Activated CD4-positive, alpha-beta T cell treated with anti-CD3 and anti-CD28 coated beads, Interleukin-2, amount 50 U/mL, for 1 hour (primary cell): Measurements from ENCODE around the gene BTAF1.

Experiments
- DNase-seq: peaks from one replicate; pipeline ENCODE4 v3.0.0-alpha.2; 2020

The BTAF1 gene

GRCh38 chr10:91908337-91909116 lies 15.0 kb upstream of the BTAF1 start:
- DNase-seq, result peak; percentile 67

GRCh38 chr10:91909117-91909677 lies 14.4 kb upstream of the BTAF1 start, which contains the start of gene FGFBP3:
FGFBP3 (minus strand) TSS chr10:91909486; CDS start chr10:91908969, 517 bp downstream.
- peak; percentile 27 for DNase-seq

GRCh38 chr10:91910467-91910866 lies 13.1 kb upstream of the BTAF1 start:
- DNase-seq, result no peak

DNA sequence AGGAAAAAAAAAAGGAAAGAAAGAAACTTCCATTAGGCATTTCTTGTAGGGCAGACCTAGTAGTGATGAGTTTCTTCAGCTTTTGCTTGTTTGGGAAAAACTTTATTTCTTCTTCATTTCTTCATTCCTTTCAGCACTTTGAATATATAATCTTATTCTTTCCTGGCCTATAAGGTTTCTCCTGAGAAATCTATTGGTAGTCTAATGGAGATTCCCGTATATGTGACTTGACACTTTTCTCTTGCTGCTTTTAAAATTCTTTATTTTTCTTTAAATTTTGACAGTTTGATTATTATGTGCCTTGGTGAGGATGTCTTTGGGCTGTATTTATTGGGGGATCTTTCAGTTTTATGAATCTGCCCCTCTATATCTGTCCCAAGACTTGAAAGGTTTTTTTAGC lies 3.9 kb upstream of the BTAF1 start:
- no peak for DNase-seq

DNA sequence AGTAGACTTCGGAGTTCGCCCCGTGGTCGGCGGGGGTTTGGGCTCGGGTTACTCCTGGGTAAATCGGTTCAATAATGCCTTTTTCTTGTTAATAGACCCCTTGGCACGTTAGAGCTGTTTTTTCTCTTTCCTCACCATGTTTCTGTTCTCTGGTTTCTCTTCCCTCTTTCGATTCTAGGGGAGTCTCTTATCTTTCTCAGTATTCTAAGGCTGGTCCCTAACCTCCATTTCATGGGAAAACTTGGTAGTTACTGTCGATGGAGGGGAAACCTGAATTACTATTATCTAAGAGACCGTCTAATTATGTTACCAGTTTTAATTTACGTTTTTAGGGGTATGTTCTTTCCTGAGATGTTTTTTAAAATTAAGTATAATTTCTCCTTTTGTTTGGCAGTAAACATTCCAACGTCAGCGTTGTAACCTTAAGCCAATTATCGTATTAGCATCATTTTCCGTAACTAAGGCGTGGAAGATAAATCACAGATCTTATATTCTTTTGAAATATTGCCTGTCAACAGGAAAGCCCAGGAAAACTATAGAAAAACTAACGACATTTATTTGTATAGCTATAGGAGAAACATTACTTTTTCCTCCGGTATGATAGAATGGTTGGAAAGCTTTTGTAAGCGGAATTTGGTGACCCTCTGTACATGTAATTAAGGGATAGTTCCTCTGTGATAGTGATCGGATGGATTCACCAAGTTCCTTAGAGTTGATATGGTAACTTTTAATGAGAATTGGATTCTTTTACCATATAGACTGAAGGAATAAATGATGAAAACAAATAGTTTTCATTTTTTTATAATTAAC lies 847 bp downstream of the BTAF1 start:
- no peak for DNase-seq

GRCh38 chr10:91925022-91925320 lies 1.4 kb downstream of the BTAF1 start:
- DNase-seq, result no peak

DNA sequence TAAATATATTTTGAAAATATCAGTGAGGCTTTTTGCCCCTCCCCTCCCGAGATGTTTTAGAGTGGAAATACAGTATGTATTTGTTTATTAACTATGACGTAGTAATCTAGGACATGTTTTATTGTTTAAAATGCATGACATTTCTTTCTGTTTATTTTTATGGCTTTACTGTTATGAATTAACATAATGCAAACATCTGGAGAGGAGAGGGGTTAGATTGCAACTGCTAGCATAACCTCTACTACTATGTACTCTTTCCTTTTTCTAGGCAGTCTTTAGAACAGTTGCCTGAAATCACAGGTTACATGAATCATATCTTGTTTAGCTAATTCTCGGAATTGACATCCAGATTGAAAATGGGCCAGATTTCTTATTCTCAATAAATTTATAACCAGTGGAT lies 7.4 kb downstream of the BTAF1 start:
- no peak for DNase-seq

- no peak for DNase-seq
Observed at GRCh38 chr10:91931526-91932190, 8.1 kb downstream of the BTAF1 start.

GRCh38 chr10:91932737-91933136 lies 9.2 kb downstream of the BTAF1 start:
- no peak for DNase-seq

- DNase-seq, result no peak
Observed at GRCh38 chr10:91935886-91936285, 12.3 kb downstream of the BTAF1 start.

- no peak for DNase-seq
Observed at GRCh38 chr10:91939653-91940052, 16.1 kb downstream of the BTAF1 start.

GRCh38 chr10:91941426-91941825 lies 17.9 kb downstream of the BTAF1 start:
- no peak for DNase-seq

DNA sequence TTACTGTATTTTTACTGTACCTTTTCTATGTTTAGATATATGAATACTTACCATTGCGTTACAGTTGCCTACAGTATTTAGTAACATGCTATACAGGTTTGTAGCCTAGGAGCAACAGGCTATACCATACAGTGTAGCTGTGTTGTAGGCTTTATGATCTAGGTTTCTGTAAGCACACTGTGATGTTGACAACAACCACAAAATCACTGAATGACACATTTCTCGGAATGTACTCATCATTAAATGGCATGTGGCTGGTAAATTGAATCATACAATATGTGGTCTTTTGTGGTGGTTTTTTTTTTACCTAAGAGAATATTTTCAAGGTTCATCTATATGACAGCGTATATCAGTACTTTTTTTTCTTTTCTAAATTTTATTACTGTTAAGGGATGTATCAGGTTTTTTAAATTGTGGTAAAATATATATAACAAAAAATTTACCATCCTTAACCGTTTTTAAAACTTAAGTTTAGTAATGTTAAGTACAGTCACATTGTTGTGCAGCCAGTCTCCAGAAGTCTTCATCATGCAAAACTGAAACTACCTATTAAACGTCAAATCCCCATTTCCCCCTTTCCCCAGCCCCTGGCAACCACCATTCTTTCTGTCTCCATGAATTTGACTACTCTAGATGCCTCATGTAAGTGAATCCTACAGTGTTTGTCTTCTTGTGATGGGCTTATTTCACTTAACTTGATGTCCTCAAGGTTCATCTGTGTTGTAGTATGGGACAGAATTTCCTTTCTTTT lies 21.5 kb downstream of the BTAF1 start:
- no peak for DNase-seq

DNA sequence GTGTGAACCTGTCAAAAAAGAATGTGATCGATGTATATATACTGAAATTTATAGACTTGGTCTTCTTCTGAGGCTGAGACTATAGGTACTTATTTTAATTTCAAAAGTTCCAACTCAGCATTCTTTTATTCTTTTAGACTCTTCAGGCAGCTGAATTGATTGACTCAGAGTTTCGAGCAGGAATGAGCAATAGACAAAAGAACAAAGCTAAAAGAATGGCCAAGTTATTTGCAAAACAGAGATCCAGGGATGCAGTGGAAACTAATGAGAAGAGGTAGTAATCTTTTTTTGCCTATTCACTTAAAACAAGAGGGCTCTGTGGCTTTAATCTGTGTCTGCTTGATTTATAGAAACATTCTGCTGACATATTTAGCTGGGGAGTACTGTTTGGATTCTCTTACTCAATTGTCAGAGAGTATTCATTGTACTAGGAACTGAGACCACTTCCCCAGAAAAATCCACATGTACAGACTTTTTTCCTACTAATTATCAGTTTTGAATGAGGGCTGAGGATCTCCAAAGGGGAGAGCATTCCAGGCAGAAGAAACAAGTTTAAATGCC lies 30.1 kb downstream of the BTAF1 start:
- no peak for DNase-seq

DNA sequence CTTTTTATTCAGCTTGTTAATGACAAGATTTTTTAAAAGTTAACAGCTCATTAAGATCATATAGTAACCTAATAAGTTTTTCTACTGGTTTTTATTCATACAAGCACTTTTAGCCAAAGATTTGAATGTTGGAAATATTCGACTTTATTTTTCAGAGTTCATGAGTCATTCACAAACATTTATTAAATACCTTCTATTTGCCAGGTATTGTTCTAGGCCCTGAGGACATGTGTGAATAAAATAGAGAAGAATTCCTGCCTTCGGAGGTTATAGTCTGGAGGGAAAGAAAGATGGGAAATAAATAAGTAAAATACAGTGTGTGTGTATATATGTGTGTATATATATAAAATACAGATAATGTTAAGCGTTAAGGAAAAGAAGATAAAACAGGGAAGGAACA lies 31.5 kb downstream of the BTAF1 start:
- DNase-seq, result no peak

- no peak for DNase-seq
Observed at GRCh38 chr10:91957091-91957490, 33.5 kb downstream of the BTAF1 start.

DNA sequence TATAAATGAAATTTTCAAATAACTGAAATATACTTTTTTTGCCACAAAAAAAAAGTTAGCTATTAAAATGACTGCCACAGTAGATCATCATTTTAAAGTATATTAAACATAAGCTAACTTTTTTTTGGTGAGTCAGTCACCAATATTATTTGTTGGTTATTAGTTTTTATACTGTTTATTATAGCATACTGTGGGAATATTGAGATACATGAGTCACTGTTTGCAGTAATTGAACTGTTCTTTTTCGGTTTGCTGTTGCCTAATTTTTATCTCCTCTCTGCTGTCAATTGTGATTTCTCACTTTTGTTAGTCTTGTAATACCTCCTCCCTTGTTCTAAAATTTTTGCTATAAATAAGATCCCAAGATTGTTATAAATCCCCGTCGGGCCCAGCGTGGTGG lies 45.7 kb downstream of the BTAF1 start:
- DNase-seq, result no peak

DNA sequence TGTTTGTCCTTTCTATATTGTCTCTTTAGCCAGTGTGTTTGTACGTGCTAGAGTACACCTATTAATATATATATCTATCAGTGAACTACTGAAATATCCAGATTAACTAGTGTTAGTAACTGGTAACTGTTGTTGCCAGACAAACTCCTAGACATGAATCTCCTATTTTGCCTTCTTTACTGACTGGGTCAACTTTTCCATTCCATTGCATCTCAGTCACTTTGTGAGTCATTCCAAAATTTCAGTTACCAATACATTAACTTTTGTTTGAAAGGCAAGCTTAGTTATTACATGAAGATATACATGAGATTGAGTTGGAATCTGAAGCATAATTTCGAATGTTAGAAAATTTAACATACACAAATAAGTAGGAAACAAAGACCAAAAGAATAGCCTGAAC lies 51.4 kb downstream of the BTAF1 start:
- no peak for DNase-seq

DNA sequence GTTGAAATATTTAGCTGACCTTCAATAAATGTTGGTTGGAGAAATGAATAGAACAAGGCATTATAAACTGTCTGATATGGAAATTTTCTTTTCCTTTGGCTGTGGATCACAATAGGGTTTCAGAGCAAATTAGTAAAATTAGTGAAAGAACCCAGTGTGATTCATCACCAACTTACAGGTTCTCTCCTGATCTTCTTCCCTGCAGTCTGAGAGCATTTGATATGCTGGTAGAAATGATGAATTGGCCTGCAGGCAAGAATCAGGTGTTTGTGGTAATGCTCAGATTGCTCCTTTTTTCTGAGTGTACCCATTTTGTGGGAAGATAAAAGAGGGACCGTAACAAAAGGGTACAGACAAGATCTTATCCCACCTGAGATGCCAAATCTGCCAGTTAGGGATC lies 51.9 kb downstream of the BTAF1 start:
- no peak for DNase-seq

DNA sequence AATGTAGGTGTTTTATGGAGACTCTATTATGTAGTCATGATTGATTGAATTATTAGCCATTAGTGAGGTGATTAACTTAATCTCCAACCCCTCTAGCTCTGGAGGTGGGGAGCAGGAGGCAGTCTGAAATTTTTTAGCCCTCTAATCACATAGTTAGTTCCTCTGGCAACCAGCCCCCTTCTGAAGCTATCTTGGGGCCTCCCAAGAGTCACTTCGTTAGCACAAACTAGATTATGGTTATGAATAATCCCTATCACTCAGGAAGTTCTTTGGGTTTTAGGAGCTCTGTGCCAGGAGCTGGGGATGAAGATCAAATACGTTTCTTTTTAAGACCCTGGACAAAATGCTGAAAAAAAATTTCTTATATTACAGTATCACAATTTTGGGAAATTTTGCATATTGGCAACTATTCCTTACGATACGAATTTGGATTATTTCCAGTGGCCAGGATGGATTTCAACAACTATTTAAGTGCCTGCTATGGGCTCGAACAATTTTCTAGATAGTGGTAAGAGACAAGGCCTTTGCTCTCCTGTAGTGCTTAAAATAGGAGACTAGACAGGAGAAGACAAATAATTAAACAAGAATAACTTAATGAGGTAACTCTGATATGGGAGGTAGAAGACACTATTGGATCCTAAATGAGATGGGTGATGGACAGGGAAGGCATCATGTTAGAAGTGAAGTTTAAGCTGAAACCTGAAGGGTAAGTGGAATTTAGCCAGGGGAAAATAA lies 52.9 kb downstream of the BTAF1 start:
- no peak for DNase-seq

DNA sequence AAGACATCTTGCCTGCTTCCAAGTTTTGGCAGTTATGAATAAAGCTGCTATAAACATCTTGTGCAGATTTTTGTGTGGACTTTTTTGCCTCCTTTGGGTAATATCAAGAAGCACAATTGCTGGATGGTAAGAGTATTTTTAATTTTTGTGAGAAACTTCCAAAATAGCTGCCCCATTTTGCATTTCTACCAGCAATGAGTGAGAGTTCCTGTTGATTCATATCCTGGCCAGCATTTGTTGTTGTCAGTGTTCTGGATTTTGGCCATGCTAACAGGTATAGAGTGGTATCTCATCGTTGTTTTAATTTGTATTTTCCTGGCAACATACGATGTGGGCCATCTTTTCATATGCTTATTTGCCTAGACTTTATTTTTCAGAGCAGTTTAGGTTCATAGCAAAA lies 53.9 kb downstream of the BTAF1 start:
- DNase-seq, result no peak

- DNase-seq, result no peak
Observed at GRCh38 chr10:91978585-91978984, 55.0 kb downstream of the BTAF1 start.
